ENCODE data around the gene POMC.

POMC gene

GRCh38 chr2:25176541-25177181 lies 8.3 kb upstream of the POMC start:
- no peak for TF ChIP-seq CTCF (IDR thresholded peaks at IDR 0.05; ENCODE audit: low read depth, low read length)
- DNase-seq (ENCODE audit: extremely low read depth, low read depth) = no peak

GRCh38 chr2:25176138-25176537 lies 7.8 kb upstream of the POMC start:
- no peak for TF ChIP-seq CTCF (IDR thresholded peaks at IDR 0.05; ENCODE audit: low read depth, low read length)
- DNase-seq (ENCODE audit: extremely low read depth, low read depth) = no peak

- DNase-seq (ENCODE audit: extremely low read depth, low read depth) = no peak
- no peak for TF ChIP-seq CTCF (IDR thresholded peaks at IDR 0.05; ENCODE audit: low read depth, low read length)
Observed at GRCh38 chr2:25174192-25174861, 5.9 kb upstream of the POMC start.

- no peak for DNase-seq (ENCODE audit: extremely low read depth, low read depth)
- TF ChIP-seq CTCF (IDR thresholded peaks at IDR 0.05; ENCODE audit: low read depth, low read length) = no peak
Observed at GRCh38 chr2:25173719-25174118, 5.3 kb upstream of the POMC start.

GRCh38 chr2:25170888-25171287 lies 2.5 kb upstream of the POMC start:
- no peak for DNase-seq (ENCODE audit: extremely low read depth, low read depth)
- TF ChIP-seq CTCF (IDR thresholded peaks at IDR 0.05; ENCODE audit: low read depth, low read length) = no peak

GRCh38 chr2:25169073-25169470 lies 692 bp upstream of the POMC start:
- TF ChIP-seq CTCF (IDR thresholded peaks at IDR 0.05; ENCODE audit: low read depth, low read length) = no peak
- no peak for DNase-seq (ENCODE audit: extremely low read depth, low read depth)

GRCh38 chr2:25165992-25166875 lies 2.1 kb downstream of the POMC start:
- DNase-seq (ENCODE audit: extremely low read depth, low read depth) = no peak
- no peak for TF ChIP-seq CTCF (IDR thresholded peaks at IDR 0.05; ENCODE audit: low read depth, low read length)
